ENCODE results near the gene KCNJ12.
"Not testable (repeated sequence)": the region's sequence is repeated elsewhere in the genome, so short reads cannot be mapped to it uniquely, and the experiment has no call there.

GRCh38 chr17:21339571-21339970, 36.6 kb upstream of the KCNJ12 start:
- TF ChIP-seq ATAD3A (CRISPR knock-in tag; IDR thresholded peaks at IDR 0.05); RBAK (CRISPR knock-in tag; IDR thresholded peaks at IDR 0.05); FIP1L1 (IDR thresholded peaks at IDR 0.05; ENCODE audit: borderline replicate concordance, insufficient read depth, low read depth, low read length); NCOA5 (CRISPR knock-in tag; IDR thresholded peaks at IDR 0.05); RAD21 (CRISPR knock-in tag; IDR thresholded peaks at IDR 0.05): not testable (repeated sequence)

Measured in HepG2 (cell line).